ENCODE data around the gene CFDP1. TPM values are rescaled to one million over a fixed set of nuclear protein-coding genes. Genes with fewer than 3 reads are reported as not detected.

The CFDP1 gene
- total and polyA plus RNA-seq, 4 donors: 44.8 to 105 (median 64.1) TPM

DNA sequence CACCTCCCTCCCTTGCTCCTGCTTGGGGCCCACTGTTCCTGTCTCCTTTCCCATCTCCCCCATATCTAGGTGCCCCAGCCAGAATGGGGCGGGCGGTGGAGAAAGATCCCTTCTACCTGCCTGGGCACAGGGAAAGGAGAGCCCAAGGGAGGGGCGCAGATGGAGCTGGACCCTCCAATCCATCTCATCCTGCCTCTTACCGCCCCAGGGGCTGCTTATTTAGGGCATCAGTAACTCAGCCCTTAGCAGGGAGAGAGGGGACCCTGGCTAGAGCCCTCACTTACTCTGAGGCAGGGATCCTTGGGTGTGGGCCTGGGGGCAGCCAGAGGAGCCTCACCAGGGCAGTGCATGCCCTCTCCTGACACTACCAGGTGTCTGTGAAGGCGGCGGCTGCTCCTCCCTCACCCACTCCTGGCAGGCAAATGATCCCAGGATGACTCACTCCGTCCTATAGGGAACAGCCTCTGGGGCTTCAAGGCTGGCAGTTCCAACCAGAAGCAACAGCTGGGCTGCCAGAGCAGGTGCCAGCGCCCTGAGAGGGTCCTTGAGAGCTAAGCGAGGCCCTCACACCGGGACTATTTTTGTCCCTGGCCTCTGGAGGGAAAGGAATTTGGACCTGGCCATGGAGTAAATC, 165.6 kb downstream of the CFDP1 start:
- 68 to 83% methylated on average over 10 of the region's 10 CpGs for WGBS, 2 donors
- H3K27ac ChIP-seq (ENCODE audit: low read depth in 1 of 2, low read length in 1 of 2): peak overlapping the region; percentile 10 to 52
- DNase-seq: peak; percentile 23 to 64 (median 53)

DNA sequence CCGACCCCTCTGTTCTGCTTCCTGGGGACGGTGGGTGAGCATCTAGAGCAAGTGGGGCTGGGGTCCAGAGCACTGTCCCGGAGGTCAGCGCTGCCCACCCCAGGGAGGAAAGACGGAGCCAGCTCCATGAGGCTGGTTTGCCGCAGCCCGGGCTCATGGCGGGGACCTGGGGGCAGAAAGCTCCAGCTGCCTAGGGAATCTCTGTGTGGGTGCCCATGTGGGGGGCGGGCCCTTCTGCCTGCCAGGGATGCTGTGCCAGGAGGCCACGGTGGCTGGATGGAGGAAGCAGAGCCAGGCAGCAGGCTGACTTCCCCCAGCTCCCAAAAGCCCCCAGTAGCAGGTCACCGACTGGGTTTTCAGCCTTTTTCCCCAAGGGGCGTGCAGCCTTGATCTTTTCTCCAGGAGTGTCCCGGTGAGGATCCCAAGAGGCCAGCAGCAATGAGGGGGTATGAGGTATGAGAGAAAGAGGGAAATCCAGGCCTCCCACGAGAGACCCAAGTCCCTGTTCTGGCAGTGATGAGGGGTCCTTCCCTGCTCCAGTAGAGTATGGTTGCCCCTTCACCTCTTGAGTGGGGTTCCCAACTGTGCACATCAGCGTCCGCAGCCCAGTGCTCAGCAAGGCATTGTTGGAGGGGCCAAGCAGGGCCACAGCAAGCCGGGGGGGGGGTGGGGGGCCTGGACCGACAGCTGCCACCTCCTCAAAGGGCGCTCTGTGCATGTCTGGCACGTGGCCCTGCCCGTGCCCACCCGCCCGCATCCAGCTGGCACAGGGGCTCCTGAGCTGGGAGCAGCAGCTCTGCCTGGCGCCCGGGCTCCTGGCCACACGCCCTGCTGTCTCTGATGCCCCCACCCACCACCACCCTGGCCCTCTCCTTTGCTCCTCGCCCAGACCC, 166.3 kb downstream of the CFDP1 start:
- Histone ChIP-seq H3K27me3 (ENCODE audit: control insufficient read depth in 3 of 3, insufficient read depth in 3 of 3, low read length in 2 of 3) (no peaks in the 10 kb centered on the region), H3K36me3 (ENCODE audit: control insufficient read depth in 4 of 4, insufficient read depth in 4 of 4, low read length in 4 of 4) (peaks cover 0 to 3% (median 1%) of the 10 kb centered on the region in 4 donors), H3K4me3 (no peak overlapping the region), H3K27ac (ENCODE audit: low read depth in 1 of 2, low read length in 1 of 2) (peak overlapping the region in 1 of 2 donors; percentile 2), H3K9ac (ENCODE audit: insufficient read depth in 1 of 2, low read length in 2 of 2) (no peak overlapping the region), H3K4me1 (ENCODE audit: control insufficient read depth in 5 of 5, insufficient read depth in 5 of 5, low read length in 5 of 5) (peaks cover 16 to 45% (median 34%) of the 10 kb centered on the region in 5 donors), H3K9me3 (ENCODE audit: control insufficient read depth in 4 of 4, insufficient read depth in 3 of 4, low read length in 3 of 4) (no peaks in the 10 kb centered on the region)
- TF ChIP-seq, protein P1, sequence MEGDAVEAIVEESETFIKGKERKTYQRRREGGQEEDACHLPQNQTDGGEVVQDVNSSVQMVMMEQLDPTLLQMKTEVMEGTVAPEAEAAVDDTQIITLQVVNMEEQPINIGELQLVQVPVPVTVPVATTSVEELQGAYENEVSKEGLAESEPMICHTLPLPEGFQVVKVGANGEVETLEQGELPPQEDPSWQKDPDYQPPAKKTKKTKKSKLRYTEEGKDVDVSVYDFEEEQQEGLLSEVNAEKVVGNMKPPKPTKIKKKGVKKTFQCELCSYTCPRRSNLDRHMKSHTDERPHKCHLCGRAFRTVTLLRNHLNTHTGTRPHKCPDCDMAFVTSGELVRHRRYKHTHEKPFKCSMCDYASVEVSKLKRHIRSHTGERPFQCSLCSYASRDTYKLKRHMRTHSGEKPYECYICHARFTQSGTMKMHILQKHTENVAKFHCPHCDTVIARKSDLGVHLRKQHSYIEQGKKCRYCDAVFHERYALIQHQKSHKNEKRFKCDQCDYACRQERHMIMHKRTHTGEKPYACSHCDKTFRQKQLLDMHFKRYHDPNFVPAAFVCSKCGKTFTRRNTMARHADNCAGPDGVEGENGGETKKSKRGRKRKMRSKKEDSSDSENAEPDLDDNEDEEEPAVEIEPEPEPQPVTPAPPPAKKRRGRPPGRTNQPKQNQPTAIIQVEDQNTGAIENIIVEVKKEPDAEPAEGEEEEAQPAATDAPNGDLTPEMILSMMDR (IDR thresholded peaks at IDR 0.05; ENCODE audit: control extremely low read depth, extremely low read depth): no peak
- DNase-seq: no peak
- no peak for ATAC-seq (ENCODE audit: insufficient read depth, low FRiP score)
- WGBS, 2 donors: 83% methylated on average over 24 to 27 of the region's 27 CpGs

More for the DNA sequence above, 165.6 kb downstream of the CFDP1 start:
- Histone ChIP-seq H3K36me3 (ENCODE audit: control insufficient read depth in 4 of 4, insufficient read depth in 4 of 4, low read length in 4 of 4) (peaks cover 0 to 3% (median under 1%) of the 10 kb centered on the region in 4 donors), H3K9ac (ENCODE audit: insufficient read depth in 1 of 2, low read length in 2 of 2) (no peak overlapping the region), H3K4me1 (ENCODE audit: control insufficient read depth in 5 of 5, insufficient read depth in 5 of 5, low read length in 5 of 5) (peaks cover 8 to 43% (median 31%) of the 10 kb centered on the region in 5 donors), H3K27me3 (ENCODE audit: control insufficient read depth in 3 of 3, insufficient read depth in 3 of 3, low read length in 2 of 3) (no peaks in the 10 kb centered on the region), H3K9me3 (ENCODE audit: control insufficient read depth in 4 of 4, insufficient read depth in 3 of 4, low read length in 3 of 4) (no peaks in the 10 kb centered on the region), H3K4me3 (no peak overlapping the region)
- no peak for ATAC-seq (ENCODE audit: insufficient read depth, low FRiP score)
- TF ChIP-seq, protein P1 (IDR thresholded peaks at IDR 0.05; ENCODE audit: control extremely low read depth, extremely low read depth): no peak

- Histone ChIP-seq H3K4me3 (peak overlapping the region; percentile 87), H3K4me1 (ENCODE audit: control insufficient read depth in 5 of 5, insufficient read depth in 5 of 5, low read length in 5 of 5) (peaks cover 20 to 49% (median 39%) of the 10 kb centered on the region in 5 donors), H3K27ac (ENCODE audit: low read depth in 1 of 2, low read length in 1 of 2) (peak overlapping the region; percentile 95 to 97), H3K27me3 (ENCODE audit: control insufficient read depth in 3 of 3, insufficient read depth in 3 of 3, low read length in 2 of 3) (no peaks in the 10 kb centered on the region), H3K36me3 (ENCODE audit: control insufficient read depth in 4 of 4, insufficient read depth in 4 of 4, low read length in 4 of 4) (peaks cover 0 to 3% (median 1%) of the 10 kb centered on the region in 4 donors), H3K9ac (ENCODE audit: insufficient read depth in 1 of 2, low read length in 2 of 2) (peak overlapping the region in 1 of 2 donors; percentile 86), H3K9me3 (ENCODE audit: control insufficient read depth in 4 of 4, insufficient read depth in 3 of 4, low read length in 3 of 4) (no peaks in the 10 kb centered on the region)
- TF ChIP-seq, protein P1 (IDR thresholded peaks at IDR 0.05; ENCODE audit: control extremely low read depth, extremely low read depth): no peak
- ATAC-seq (ENCODE audit: insufficient read depth, low FRiP score) (peak; percentile 85), DNase-seq (peak; percentile 77 to 83 (median 82))
- WGBS, 2 donors: 11 to 14% methylated on average over 42 to 62 of the region's 62 CpGs
Observed at GRCh38 chr16:75265911-75266701, 167.2 kb downstream of the CFDP1 start.
